NCI-H526 treated with DMSO at 0.1 percent for 48 hours (cell line): ENCODE measurements around the gene ARL8A.
"Not testable (repeated sequence)": the region's sequence is repeated elsewhere in the genome, so short reads cannot be mapped to it uniquely, and the experiment has no call there.

Experiments used
- DNase-seq: peaks from one replicate; lab custom pipeline; 2025; lab: John Stamatoyannopoulos, UW

ARL8A gene

DNA sequence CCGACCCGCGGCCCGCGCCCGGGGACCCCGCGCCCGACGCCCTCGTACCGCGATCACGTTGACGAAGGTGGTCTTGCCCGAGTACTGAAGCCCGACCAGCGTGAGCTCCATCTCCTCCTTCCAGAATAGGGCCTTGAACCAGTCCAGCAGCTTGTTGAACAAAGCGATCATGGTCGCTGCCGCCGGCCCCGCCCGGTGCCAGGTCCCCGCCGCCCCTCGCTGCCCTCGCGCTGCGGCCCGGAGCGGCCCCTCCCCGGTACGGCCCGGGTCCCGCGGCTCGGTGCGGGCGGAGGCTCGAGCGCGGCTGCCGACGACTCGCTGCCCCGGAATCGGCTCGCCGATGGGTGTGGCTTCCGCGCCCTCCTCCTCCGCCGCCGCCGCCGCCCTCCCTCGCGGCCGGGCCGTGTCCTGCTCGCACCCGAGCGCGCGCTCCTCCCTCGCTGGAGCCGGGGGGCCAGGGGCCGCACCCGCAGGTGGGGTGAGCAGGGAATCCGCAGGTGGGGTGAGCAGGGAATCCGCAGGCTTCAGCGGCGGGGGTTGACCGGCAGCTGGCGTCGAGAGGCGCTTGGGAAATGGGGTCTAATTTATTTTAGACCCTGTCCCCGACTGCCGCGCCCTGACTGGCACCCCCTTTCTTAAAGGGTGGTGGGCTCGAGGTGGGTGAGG lies at the start of gene ARL8A:
ARL8A (minus strand) TSS at position 336 of the 666 bp plus-strand sequence; CDS start at position 171, 165 bp downstream.
- DNase-seq, result peak; percentile 21

DNA sequence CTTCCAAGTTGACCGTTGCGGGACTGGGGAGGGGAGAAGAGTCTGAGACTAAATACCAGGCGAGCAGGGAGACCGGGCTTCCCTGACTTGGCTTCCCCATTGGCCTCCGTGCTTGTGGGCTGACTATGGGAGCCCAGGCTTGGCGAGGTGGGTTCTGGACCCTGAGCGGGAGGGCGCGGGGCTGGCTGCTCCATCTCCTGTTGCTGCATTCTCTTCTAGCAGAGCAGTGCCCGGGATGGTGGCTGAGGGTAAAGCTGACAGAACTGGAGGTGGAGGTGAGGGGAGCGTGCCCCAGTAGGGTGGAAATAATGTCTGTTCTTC lies 49.8 kb upstream of the ARL8A start:
- DNase-seq, result no peak

DNA sequence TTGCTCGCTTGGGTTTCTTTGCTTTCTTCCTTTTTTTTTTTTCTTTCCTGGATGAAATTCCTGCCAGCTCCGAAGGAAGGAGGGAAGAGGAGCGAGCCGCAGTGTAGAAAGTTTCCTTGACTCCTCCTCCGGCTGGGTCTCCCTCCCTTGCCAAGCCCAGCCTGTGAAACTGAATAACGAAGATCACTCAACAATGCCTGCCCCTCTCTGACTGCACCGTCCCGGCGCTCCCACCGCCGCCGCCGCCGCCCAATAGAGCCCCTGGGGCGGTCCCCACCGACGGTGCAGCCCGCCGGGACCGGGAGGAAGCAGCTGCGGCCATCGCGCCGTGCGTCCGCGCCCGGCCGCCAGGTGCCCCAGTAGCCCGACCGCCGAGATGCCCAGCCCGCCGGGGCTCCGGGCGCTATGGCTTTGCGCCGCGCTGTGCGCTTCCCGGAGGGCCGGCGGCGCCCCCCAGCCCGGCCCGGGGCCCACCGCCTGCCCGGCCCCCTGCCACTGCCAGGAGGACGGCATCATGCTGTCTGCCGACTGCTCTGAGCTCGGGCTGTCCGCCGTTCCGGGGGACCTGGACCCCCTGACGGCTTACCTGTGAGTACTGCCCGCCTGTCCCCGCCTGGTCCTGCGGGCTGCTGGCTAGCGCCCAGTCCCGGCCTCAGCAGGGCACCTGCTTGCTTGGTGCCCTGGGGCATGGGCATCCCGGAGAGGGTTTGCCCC lies 49.2 kb upstream of the ARL8A start, which contains the start of gene LGR6:
LGR6 (plus strand) TSS at position 186 of the 714 bp plus-strand sequence; CDS start at position 377, 191 bp downstream.
- no peak for DNase-seq

DNA sequence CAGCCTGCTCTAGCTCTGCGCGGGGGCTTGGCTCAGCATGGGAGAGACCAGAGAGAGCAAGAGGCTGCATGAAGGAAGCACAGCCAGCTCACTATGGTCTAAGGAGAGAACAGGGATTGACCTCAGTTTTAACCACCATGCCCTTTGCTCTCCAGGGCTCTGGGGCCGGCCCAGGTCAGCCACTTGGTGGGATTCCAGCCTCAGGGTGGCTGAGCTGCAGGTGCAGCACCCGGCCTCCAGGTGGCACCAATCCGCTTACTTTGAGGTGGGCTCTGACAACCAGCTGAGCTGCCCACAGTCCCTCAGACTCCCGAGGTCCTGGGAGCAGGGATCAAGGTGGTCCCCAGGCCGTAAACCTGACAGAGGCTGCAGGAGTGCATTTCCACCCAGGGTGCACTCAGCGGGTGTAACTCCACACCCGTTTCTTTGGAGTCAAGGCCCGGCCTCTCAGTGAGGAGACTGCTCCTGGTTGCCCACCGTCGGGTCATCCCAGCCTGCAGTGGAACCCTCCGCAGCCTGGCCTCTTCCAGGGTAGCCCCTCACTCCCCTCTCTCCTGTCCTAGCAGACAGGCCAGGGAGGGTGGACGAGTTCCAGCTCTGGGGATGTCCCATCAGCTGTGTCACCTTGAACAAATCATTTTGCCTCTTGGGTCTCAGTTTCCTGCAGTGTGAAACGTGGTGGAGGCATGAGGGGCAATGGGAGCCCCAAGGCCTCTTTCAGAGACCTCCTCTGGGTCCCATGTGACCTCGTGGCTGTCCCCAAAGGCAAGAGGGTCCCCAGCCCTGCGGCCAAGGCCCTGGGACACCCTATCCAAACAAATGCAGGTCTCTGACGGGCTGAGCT lies 48.5 kb upstream of the ARL8A start:
- peak; percentile 9 for DNase-seq

DNA sequence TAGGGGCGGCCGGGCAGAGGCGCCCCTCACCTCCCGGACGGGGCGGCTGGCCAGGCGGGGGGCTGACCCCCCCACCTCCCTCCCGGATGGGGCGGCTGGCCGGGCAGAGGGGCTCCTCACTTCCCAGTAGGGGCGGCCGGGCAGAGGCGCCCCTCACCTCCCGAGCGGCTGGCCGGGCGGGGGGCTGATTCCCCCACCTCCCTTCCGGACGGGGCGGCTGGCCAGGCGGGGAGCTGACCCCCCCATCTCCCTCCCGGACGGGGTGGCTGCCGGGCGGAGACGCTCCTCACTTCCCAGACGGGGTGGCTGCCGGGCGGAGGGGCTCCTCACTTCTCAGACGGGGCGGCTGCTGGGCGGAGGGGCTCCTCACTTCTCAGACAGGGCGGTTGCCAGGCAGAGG lies 46.9 kb upstream of the ARL8A start:
- DNase-seq, result not testable (repeated sequence)

DNA sequence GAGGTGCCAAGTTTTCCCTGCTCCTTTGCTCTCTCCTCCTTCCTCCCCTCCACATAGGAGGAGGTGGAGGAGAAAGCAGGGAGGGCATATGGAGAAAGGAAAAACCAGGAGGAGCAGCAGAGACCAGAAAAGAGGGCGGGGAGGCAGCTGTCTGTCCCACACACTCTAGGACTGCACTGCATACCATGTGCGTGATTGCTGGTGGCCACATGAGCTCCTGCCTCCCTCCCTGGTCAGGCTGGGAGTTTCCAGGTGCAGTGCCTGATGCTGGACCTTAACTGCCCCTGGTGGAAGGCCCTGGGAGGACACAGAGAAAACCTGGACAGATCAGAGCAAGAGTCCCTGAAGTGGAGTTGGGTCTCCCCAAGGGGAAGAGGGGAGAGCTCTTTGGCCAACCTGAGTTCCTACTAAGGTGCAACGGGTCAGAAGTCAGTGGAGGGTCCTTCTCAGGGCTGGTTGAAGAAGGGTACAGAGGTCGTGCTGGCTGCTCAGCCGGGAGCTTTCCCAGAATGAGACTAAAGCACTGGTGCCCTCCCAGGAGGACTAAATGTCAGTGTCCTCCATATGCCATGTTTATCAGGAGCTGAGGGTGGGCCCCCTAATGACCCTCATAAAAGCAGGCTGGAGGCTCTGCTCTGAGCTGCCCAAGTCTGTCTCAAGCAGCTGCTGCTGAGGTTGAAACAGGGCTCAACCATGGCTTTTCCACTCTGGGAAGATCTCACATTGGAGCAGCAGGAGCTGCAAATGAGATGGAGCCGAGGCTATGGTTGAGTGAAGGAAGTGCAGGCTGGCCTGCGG lies 45.6 kb upstream of the ARL8A start:
- no peak for DNase-seq

DNA sequence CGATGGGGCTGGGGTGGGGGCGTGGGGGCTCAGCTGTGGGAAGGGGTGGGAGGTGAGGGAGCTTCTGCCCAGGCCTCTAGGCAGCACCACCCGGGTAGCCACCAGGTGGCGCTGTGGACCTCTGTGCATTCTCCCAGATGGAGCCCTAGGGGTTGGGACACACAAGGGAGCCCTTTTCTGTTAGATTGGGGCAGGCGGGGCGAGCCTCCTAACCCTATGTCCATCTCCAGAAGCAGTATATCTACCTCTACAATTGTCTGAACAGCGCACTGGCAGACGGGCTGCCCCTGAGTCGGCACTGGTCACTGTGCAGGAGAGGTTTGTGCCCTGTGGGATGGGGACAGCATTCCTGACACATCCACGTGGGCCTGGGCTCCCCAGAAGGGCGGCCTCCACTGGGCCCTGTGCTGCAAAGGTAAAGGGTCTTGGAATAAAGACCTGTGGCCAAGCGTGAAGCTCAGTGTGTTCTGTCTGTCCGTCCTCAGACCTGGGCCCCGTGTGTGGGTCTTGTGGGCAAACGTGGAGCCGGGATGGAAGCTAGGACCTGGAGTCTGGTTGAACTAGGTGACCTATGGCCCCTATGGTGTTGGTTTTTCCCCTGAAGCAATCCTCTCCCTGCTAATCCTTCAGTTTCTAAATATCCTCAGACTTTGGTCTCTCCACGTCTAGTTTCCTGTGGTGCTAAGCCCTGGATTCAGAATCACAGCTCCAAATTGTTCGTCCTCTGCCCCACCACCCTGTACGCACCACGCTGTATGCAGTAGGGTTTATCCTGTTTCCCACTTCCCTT lies 44.7 kb upstream of the ARL8A start:
- peak; percentile 14 for DNase-seq

DNA sequence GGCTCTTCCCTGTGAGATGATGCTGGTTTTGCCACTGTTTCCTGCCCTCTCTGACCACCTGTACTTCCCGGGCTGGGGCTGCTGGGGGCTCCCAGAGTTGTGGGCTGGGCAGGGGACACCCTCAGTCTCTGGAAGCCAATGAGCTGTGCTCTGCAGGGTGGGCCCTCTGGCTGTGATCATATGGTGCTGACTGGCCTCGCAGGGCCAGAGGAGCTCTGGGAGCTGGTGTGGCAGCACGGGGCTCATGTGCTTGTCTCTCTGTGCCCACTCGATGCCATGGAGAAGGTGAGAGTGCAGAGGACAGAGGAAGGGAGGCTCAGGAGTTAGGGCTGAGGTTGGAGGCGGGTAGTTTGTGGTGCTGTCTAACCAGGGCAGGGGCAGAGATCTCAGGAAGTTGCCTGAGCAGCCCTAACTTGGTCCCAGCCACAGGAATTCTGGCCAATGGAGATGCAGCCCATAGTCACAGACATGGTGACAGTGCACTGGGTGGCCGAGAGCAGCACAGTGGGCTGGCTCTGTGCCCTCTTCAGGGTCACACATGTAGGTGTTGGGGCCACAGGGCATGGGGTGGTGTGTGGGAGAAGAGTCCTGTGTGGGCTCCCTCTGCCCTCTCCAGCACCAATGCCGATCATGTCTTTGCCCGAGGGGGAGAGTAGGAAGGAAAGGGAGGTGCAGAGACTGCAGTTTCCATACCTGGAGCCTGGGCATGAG lies 43.3 kb upstream of the ARL8A start:
- DNase-seq, result no peak

DNA sequence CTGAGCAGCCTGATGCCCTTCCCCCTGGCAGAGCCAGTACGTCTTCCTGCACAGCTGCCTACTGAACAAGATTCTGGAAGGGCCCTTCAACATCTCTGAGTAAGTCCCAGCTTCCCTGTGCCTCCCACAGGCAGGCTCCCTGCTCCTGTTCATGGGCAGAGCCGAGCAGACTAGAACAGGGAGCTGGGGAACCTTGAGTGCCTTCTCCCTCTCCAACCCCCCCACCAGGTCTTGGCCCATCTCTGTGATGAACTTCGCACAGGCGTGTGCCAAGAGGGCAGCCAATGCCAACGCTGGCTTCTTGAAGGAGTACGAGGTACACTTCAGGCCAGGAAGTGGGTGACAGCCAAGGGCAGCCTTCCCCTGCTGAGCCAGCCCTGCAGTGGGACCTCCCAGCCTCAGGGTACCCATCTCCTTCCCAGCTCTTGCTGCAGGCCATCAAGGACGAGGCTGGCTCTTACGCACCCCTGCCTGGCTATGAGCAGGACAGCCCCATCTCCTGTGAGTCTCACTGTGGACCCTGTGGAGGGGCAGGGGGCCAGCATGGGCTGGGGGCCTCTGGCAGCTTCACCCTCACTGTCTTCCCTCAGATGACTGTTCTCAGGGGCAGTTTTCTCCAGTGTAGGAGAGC lies 42.6 kb upstream of the ARL8A start:
- DNase-seq, result no peak

DNA sequence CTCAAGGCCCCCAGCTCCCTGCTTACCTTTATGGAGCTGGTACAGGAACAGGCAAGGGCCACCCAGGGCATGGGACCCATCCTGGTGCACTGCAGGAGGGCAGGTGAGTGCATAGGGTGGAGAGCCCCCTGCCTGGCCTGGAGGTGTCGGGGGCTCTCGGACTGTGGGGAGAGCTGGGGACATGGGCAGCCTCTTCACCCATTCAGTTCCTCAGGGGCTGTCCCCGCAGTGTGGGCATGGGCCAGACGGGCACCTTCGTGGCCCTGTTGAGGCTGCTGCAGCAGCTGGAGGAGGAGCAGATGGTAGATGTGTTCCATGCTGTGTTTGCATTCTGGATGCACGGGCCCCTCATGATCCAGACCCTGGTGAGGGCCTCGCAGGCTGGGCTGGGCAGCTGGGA lies 41.8 kb upstream of the ARL8A start:
- no peak for DNase-seq

DNA sequence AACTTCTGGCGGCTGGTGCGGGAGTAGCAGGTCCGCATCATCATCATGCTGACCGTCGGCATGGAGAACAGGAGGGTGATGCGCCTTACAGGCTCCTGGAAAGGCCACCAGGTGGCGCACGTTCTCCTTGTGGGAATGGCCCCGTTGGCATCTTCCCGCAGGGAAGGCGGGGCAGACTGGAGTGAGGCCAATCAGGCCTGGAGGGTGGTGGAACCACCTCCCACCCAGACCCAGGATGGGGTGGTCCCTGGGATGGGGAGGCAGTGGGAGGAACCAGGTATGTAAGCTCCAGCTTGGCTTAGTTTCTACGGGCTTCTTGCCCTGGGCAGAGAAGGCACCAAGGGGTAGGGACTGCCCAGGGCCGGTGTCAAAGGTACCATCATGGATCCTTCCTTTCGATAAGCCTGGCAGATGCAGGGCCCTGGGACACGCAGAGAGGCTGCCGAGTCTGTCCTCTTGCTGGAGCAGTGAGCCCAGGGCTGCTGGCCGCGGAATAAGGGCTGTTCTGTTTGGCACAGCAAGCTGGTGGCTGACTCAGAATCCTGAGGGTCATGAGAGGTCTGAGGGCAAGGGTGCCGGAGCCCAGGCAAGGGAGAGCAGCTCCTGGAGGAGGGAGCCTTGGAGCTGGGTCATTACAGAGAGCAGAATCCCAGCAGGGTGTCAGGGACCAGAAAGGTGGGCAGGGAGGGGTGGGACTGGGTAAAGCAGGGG lies 40.4 kb upstream of the ARL8A start:
- peak; percentile 36 for DNase-seq

DNA sequence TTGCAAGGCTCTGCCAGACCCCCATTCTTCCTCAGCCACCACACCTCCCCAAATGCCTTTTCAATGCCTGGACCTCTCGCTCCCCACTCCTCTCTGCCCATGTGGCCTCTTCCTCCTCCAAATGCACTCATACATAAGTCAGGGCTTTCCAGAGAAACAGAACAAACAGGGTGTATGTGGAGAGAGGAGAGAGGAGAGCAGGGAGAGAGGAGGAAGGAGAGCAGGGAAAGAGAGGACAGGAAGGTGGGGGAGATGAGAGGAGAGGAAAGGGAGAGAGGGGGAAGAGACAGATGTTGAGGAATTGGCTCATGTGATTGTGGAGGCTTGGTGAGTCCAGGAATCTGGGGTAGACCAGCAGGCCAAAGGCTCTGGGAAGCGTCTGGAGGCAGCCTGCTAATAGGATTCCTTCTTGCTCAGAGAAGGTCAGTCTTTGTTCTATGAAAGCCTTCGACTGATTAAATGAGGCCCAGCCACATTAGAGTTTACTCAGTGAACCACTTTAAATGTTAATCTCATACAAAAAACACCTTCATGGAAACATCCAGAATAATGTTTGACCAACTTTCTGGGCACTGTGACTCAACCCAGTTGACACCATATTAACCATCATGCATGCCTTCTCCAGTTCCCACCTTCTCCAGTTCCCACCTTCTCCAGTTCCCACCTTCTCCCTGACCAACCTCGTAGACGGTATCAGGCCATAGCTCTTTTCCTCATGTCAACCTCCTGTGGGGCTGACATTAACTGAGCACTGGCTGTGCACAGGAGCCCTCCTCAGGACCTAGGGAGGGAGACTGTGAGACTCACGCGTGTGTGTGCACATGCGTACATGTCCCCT lies 37.7 kb upstream of the ARL8A start:
- no peak for DNase-seq

DNA sequence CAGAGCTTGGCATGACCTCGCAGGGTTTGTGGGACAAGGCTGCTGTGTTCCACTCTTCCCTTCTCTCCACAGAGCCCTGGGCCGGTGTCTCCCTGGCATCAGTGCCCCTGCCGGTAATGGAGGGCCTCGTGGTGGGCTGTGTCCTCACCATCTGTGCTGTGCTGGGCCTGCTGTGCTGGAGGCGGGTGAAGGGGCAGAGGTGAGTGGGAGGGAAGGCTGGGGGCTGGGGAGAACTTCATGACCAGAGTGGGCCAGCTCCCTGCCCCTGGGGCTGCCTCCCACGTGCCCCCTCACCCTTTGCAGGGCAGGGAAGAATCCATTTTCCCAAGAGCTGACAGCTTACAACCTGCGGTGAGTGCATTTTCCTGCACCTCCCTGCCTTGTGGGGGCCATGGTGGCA lies 37.0 kb upstream of the ARL8A start:
- no peak for DNase-seq

DNA sequence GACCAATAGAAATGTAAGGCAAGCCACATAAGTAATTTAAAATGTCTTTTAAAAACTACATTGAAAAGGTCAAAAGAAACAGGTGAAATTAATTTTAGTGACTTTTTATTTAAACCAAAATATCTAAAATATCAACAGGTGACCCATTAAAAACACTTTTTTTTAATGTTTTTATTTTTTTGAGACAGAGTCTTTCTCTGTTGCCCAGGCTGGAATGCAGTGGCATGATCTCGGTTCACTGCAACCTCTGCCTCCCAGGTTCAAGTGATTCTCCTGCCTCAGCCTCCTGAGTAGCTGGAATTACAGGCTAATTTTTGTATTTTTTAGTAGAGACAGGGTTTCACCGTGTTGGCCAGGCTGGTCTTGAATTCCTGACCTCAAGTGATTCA lies 36.2 kb upstream of the ARL8A start:
- not testable (repeated sequence) for DNase-seq

DNA sequence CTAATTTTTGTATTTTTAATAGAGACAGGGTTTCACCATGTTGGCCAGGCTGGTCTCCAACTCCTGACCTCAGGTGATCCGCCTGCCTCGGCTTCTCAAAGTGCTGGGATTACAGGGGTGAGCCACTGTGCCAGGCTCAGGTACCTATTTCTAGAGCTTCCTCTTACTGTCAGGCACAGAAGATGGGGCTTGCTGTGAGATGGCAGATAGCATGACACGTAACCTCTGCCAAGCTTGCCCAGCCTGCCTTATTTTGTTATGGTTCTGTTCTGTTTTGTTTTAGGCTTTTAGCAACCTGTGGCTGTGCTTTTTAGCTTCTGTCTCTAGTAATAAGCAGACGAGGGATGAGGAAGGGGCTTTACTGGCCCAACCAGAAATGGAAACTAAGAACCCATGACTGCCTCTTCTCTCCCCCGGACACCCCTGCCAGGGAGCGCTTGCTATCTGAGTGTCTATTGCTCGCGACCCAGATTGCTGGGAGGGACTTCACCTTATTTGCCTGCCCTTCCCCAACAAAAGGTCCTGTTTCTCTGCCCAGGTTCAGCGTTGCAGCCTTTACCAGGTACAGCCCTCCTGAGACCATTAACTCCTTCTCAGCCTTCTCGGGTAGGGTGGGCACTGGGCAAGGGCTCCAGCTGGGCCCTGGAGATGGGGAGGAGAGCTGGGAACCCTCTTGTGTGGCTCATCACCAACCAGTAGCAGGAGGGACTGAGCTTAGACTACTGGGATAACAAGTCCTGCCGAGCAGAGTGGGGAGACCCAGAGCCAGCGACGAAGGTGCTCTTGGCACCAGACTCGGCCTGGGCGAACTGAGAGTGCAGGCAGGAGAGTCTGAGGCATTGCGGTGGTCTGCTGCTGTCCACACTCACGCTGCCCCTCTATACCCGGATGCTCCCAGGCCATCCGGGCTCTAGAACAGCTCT lies 35.6 kb upstream of the ARL8A start:
- no peak for DNase-seq

DNA sequence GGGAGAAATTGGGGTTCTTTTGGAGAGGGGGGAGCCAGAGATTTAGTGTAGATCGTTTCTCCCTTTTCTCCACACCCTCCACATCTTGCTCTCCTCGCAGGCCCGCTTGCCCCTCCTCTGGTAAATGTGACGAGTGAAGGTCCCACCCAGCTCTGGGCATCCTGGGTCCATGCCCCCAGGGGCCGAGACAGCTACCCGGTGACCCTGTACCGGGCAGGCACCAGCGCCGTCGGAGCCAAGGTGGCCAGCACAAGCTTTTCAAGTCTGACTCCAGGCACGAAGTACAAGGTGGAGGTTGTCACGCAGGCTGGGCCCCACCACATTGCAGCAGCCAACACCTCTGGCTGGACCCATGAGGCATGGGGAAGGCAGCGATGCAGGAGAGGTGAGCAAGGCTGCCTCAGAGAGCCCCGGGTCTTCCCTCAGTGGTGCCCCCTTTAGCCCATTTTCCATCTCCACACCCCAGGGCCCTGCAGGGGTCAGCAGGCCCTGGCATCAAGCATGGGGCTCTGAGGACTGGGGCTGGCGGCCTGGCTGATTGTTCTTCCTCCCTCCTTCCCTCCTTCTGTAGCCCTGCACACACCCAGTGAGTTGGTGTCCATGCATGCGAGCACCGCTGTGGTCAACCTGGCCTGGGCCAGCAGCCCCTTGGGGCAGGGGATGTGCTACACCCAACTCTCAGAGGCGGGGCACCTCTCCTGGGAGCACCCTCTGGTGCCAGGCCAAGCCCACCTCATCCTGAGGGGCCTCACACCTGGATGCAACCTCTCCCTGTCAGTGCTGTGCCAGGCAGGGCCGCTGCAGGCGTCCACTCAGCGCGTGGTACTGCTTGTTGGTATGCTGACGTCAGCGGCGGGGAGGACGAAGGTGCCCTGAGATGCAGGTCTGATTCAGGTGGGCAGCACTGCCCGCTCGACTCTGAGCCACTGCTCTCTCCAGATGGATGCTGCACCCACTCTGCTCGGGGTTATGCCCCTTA lies 32.7 kb upstream of the ARL8A start:
- DNase-seq, result no peak
